Effector CD8-positive, alpha-beta T cell (primary cell): ENCODE results near the gene ADGRD1.
"Not testable (repeated sequence)": the region's sequence is repeated elsewhere in the genome, so short reads cannot be mapped to it uniquely, and the experiment has no call there.

Experiments
- DNase-seq: peaks from one replicate; lab custom pipeline; 2025; lab: John Stamatoyannopoulos, UW

Gene ADGRD1

GRCh38 chr12:130987151-130987931 is 33.6 kb downstream of the ADGRD1 start:
- DNase-seq: no peak

DNA sequence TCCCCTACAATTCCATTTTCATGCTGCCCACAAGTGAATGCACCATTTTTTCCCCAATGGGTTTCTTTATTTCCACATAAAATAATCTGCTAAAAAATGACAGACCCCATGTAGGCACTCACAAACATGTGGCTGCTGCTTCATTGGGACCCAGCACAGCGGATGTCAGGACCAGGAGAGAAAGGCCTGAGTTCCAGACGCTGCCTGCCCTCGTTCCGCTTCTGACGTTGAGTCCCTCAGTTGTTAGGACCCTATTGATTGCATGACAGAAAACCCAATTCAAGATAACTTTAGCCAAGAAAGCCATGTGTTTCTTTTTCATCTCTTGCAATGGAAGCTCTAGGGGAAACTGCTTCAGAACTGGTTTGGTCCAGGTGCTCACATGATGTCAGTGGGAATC is 34.6 kb downstream of the ADGRD1 start:
- no peak for DNase-seq

- no peak for DNase-seq
Measured at GRCh38 chr12:130988751-130989150, 35.0 kb downstream of the ADGRD1 start.

DNA sequence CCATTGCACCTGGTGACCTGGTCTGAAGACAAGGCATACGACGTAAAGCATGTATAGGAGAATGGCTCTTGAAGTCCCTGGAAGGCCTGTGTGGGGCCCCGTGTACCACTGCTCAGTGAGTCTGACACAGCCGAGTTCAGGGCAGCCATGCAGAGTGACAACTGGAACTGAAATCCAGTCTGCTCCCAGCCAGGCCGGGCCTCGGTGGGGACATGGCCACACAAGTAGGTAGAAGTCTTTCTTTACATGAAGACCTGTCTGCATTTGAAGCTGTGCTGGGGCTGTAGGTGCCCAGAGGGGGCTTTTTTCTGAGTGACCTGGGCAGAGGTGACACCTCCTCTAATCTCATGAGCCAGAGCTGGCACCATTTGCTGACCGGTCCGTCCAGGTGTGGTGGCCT is 35.7 kb downstream of the ADGRD1 start:
- no peak for DNase-seq

DNA sequence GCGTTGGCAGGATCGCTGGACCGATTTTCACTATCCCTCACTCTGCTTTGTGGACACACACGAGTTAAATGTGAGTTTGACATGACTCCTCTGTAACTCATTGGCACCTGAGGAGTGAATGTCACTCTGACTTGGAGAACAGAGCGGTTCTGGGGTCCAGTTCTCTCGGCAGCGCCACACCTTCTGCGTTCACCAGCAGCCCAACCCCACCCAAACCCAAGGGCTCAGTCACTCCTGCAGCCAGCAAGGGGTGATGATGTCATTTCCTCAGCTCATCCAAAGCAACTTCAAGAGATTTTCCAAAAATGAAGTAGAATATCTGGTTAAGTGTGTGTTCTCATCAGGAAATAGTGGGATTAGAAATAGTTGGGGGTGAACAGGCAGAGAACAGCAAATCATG is 36.3 kb downstream of the ADGRD1 start:
- DNase-seq: no peak

DNA sequence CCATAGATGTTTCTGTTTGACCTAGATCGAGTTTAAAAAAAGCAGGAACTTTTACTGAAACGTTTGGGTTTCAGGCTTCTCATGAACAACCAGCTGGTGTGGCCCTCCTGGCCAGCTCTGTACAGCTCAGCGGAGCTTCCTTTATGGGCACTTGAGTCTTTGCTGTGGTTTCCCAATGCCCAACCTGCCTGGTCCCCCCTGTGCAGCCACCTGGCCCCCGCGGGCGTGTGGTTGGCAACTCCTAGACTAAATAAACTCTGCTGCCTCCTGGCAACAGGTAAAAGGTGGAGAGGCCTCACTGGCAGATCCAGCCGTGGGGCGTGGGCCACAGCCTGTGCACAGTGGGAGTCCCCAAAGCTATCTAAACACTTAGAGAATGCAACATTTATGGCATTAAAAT is 38.7 kb downstream of the ADGRD1 start:
- DNase-seq: no peak

DNA sequence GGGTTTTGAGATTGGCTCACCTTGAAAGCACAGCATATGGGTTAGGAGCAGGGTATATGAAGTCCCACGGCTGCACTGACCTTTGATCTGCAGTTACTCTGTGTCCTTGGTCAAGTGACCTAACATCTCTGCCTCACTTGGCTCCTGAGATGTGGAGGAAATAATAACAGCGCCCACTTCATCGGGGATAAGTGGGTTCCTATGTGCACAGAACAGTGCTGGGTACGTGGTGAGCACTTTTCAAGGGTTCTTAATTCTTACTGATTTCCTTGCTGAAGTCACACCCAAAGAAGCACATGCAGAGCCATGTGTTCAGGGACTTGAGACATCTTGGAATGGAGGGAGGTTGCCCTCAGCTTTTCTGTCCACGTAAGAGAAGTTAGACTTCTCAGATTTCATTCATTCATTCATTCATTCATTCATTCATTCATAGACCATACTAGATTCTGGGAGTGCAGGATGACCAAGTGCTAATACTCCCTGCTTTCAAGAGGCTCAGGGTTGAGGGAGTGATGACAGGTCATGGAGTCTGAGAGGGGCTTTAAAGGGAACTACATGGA is 39.4 kb downstream of the ADGRD1 start:
- DNase-seq: no peak

DNA sequence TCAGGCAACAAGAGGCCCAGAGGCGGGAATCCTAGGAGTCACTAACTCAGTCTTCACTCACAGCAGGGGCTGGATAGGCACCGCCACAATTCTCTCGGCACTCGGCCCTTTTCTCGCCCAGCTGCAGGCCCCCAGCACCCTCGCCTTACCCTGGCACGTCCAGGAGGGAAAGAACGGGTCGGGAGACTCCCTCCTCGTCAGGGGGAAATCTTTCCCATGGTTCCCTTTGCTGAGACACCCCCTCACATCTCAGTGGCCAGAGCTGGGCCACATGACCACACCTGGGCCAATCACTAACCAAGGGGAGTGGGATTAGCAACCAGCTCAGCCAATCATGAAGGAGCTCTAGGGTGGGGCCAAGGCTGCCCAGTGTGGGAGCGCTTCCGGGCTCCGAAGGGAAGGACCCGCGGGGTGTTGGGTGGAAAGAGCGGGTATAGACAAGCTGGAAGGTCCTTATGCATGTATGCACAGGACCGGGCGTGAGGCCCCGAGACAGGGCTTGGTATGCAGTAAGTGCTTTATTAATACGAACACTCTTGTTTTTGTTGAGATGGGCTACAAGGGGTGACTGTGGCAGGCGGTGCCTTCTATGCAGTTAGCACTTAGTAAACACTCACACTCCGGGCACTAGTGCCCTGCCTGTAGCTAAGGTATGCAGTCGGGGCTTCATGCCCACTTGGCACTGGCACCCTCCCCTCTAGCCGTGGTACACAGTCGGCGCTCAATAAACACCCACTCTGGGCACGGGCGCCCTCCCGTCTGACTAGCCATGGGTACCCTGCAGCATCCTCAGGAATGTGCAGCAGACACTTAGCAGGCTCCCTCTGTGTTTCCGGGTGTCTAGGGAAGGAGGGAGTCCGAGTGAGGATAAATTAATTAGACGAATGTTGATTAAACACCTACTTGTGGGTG is 40.3 kb downstream of the ADGRD1 start:
- no peak for DNase-seq

GRCh38 chr12:130994821-130995375 is 41.2 kb downstream of the ADGRD1 start:
- DNase-seq: no peak

- DNase-seq: not testable (repeated sequence)
Measured at GRCh38 chr12:130995386-130995969, 41.8 kb downstream of the ADGRD1 start.

- no peak for DNase-seq
Measured at GRCh38 chr12:130998136-130998535, 44.4 kb downstream of the ADGRD1 start.

GRCh38 chr12:131000000-131000486 is 46.3 kb downstream of the ADGRD1 start:
- DNase-seq: no peak

GRCh38 chr12:131001493-131001892 is 47.8 kb downstream of the ADGRD1 start:
- DNase-seq: no peak

DNA sequence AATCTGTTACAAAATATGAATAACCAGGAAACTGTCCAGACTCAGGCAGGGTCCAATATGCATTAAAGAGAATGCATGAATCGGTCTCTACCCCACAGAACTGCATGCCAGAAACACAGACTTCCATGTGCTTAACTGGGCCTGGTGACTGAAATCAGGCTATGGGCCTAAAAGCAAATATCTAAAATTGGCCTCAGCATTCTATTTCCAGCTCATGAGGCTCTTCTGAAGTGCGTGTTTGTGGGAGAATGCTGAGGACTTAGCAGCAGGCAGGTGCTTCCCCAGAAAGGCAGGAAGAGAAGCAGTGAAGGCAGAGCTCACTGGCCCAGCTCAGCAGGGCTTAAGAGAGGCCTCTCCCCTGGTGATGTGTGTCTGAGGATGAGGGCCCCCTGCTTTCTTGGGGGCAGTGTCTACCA is 48.5 kb downstream of the ADGRD1 start:
- DNase-seq: no peak

DNA sequence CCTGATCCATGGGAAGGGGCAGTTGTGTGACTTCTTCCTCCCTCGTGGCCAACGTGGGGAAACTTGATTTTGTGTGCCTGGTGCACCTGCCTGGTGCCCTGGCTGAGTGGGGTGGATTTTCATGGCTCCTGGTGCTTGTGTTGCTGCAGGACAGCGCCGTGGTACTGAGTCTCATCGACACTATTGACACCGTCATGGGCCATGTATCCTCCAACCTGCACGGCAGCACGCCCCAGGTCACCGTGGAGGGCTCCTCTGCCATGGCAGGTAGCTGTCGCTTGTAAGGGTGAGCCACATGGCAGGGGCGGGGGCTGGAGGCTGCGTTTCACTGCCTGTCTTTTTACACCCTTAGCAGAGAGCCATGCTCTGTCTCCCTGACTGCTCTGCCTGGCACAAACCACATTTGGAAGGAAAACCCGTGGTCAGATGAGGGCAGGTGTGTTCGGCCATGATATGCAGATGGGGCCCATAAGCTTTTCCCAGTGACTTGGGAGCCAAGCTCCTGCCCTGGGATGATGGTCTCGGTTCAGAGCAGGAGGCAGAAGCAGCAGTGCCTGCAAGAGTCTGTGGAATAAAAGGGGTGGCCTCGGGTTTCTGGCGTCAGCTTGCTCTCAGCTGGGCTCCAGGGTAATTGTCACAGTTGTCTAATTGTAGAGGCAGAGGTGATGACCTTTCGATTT is 49.5 kb downstream of the ADGRD1 start:
- no peak for DNase-seq

DNA sequence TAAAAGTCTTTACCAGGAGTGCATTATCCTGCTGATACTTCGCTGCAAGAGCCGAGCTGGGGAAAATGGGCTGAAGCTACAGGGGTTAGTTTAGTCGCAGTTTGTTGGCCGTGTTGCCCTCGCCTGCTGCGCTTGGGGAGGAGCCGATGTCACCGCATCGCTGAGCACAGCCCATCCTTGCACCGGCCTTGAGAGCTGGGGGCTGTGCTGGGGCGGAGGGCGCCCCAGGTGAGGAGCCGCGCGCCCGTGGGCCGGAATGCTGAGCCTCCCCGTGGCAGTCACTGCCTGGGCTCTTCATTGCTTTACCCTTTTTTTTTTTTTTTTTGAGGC is 50.0 kb downstream of the ADGRD1 start:
- DNase-seq: no peak

DNA sequence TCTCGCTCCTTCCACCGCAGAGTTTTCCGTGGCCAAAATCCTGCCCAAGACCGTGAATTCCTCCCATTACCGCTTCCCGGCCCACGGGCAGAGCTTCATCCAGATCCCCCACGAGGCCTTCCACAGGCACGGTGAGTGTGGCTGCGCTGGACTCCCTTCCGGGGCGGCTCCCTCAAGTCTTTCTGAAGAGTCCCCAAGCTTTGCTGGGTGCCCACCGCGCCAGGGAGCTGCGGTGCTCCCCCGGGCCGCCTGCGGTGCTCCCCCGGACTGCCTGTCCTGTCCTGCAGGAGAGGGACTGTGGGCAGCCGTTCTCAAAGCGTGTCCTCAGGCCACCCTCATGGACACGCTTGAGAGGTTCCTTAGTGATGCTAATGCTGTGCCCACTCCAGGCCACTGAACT is 50.5 kb downstream of the ADGRD1 start:
- DNase-seq: no peak

- DNase-seq: no peak
Measured at GRCh38 chr12:131005161-131006035, 51.7 kb downstream of the ADGRD1 start.

DNA sequence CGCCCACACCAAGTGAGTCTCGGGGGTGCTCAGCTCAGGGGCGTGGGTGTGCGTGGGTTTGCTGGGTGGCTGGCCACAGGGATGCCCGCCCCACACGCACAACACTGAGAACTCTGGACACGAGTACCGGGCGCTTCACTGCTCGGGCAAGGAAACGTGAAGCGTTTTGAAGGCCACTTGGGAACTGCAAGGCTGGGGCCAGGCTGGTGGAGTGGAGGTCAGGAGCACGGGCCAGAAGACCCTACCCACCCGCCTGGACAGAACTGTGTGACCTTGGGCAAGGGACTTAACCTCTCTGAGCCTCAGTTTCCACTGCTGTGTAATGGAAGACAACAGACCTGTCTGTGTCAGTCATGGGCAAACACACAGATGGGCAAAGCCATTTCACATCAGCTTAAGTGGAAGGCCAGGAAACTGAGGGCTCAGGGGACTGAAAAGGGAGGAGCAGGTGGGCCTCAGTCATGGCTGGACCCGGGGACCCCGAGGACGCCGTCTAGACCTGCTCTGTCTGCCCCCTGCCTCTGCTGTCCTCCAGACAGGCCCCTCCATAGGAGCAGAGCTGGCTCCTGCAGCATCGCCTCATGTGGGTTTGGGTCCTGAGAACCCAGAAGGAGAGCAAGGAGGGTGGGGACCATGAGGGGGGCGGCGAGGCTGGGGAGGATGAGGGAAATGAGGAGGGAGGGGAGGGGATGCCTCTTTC is 52.5 kb downstream of the ADGRD1 start:
- DNase-seq: no peak
